K562 (cell line): ENCODE measurements around the gene TBC1D2. TPM values are rescaled to one million over a fixed set of nuclear protein-coding genes. Genes with fewer than 3 reads are reported as not detected.
A peak's percentile ranks its signal among the peaks of the same experiment; 100 is the strongest.

Source experiments
- CBX3 ChIP-seq, 2 experiments: IDR thresholded peaks; 1 replicate in 1 of 2; 2 replicates in 1 of 2; pipeline ENCODE4 v1.6.1; 2012; ENCODE audit warnings: inconsistent platforms in 2 of 2, low read length in 2 of 2, borderline replicate concordance in 1 of 2, control low read depth in 1 of 2
- CTBP1 ChIP-seq: fragments of 450-650 bp; IDR thresholded peaks from 2 replicates; pipeline ENCODE4 v1.6.1; 2016; ENCODE audit warnings: borderline replicate concordance
- DMBX1 ChIP-seq: fragments of 250-450 bp; sonication (Bioruptor Pico); IDR thresholded peaks from 2 replicates; pipeline ENCODE4 v1.8.0; 2022; ENCODE audit warnings: inconsistent platforms, mild to moderate bottlenecking, moderate library complexity, borderline replicate concordance
- ESRRB ChIP-seq: fragments of 250-450 bp; sonication (Bioruptor Pico); IDR thresholded peaks from 2 replicates; pipeline ENCODE4 v1.5.0; 2020; ENCODE audit warnings: mild to moderate bottlenecking, moderate library complexity, borderline replicate concordance
- NR4A1 ChIP-seq, 2 experiments: fragments of 250-450 bp in 1 of 2; fragments of 450-650 bp in 1 of 2; sonication (Bioruptor Pico) in 1 of 2; IDR thresholded peaks; 2 replicates each; pipeline versions ENCODE4 v1.4.0 to v1.6.1; 2016 to 2020; ENCODE audit warnings: mild to moderate bottlenecking in 2 of 2, missing compliant biosample characterization in 1 of 2, missing genetic modification characterization in 1 of 2, moderate library complexity in 1 of 2
- PCBP2 ChIP-seq: fragments of 200-400 bp; formaldehyde crosslinking; IDR thresholded peaks from 2 replicates; pipeline ENCODE4 v1.6.1; 2018; ENCODE audit warnings: low read length, low read depth, mild to moderate bottlenecking, moderate library complexity; ENCODE audit not compliant: poor library complexity, severe bottlenecking
- POLR2G ChIP-seq: fragments of 200-400 bp; formaldehyde crosslinking; IDR thresholded peaks from 2 replicates; pipeline ENCODE4 v1.6.1; 2017; ENCODE audit warnings: low read depth, mild to moderate bottlenecking, antibody characterized with exemption, low read length, moderate library complexity
- POLR3G ChIP-seq: IDR thresholded peaks from 2 replicates; pipeline ENCODE4 v1.6.1; 2011; ENCODE audit not compliant: insufficient read length, insufficient replicate concordance; ENCODE audit errors: extremely low read depth
- RBFOX2 ChIP-seq: fragments of 200-400 bp; formaldehyde crosslinking; IDR thresholded peaks from 2 replicates; pipeline ENCODE4 v1.6.1; 2017; ENCODE audit warnings: low read depth, mild to moderate bottlenecking, low read length, moderate library complexity
- RCOR1 ChIP-seq, 2 experiments: IDR thresholded peaks; 2 replicates each; pipeline ENCODE4 v1.6.1; 2012; ENCODE audit warnings: low read depth in 2 of 2, low read length in 2 of 2, borderline replicate concordance in 1 of 2, improper control_type of control experiment in 1 of 2
- TGIF2 ChIP-seq: sonication (generic); formaldehyde crosslinking; IDR thresholded peaks from 2 replicates; pipeline ENCODE4 v1.8.1; 2022; ENCODE audit warnings: mild to moderate bottlenecking, missing genetic modification reagents, moderate library complexity
- TRIM25 ChIP-seq: fragments of 450-650 bp; IDR thresholded peaks from 2 replicates; pipeline ENCODE4 v1.7.0; 2016; ENCODE audit warnings: borderline replicate concordance
- ZNF224 ChIP-seq: sonication (generic); formaldehyde crosslinking; IDR thresholded peaks from 2 replicates; pipeline ENCODE4 v1.8.0; 2022; ENCODE audit warnings: mild to moderate bottlenecking, missing genetic modification reagents
- ZNF586 ChIP-seq: fragments of 450-650 bp; formaldehyde crosslinking; conservative IDR thresholded peaks from 2 replicates; pipeline ENCODE4 v1.4.0; 2020; ENCODE audit warnings: mild to moderate bottlenecking, moderate library complexity
- polyA plus RNA-seq, 8 experiments: library from polyadenylated mRNA; depleted of rRNA in 4 of 8; stranded (reverse) in 5 of 8; unstranded in 3 of 8; fragments of >200 nt; fragmentation: Nextera tagmentation in 2 of 8; fragmentation: Illumina TruSeq in 1 of 8; extraction: Ambion mirVana in 2 of 8; extraction: Trizol in 1 of 8; gene quantifications; 2 replicates each; pipeline versions ENCODE4 v1.2.1 to v1.2.3, GENCODE V29; 2011 to 2014; ENCODE audit warnings: inconsistent platforms in 1 of 8, missing spikeins in 1 of 8
- total RNA-seq, 7 experiments: library from RNA; depleted of rRNA in 6 of 7; stranded (reverse); fragments of >200 nt in 6 of 7; fragmentation: Illumina TruSeq in 2 of 7; extraction: Trizol in 2 of 7; gene quantifications; 2 replicates each; pipeline versions ENCODE4 v1.2.1 to v1.2.3, GENCODE V29; 2011 to 2021; ENCODE audit warnings: low replicate concordance in 1 of 7
- TF ChIP-seq, protein P1 (sequence below), 3 experiments: fragments of 200-800 bp in 1 of 3; sonication (Bioruptor generic) in 1 of 3; sonication (generic) in 1 of 3; formaldehyde crosslinking in 1 of 3; IDR thresholded peaks; 2 replicates each; pipeline versions ENCODE4 v1.6.1 to v1.8.0; 2016 to 2022; ENCODE audit warnings: mild to moderate bottlenecking in 2 of 3, missing compliant biosample characterization in 2 of 3, missing genetic modification characterization in 2 of 3, missing genetic modification reagents in 1 of 3
- TF ChIP-seq, protein P2 (sequence below): fragments of 450-650 bp; IDR thresholded peaks from 2 replicates; pipeline ENCODE4 v1.6.1; 2014; ENCODE audit warnings: low read depth, mild to moderate bottlenecking, moderate library complexity, borderline replicate concordance
- TF ChIP-seq, protein P3 (sequence below): fragments of 450-650 bp; IDR thresholded peaks from 2 replicates; pipeline ENCODE4 v1.6.1; 2018; ENCODE audit warnings: mild to moderate bottlenecking, low read depth; ENCODE audit not compliant: partially characterized antibody
- TF ChIP-seq, protein P4 (sequence below): sonication (generic); formaldehyde crosslinking; IDR thresholded peaks from 2 replicates; pipeline ENCODE4 v1.8.0; 2022; ENCODE audit warnings: mild to moderate bottlenecking, missing genetic modification reagents

The TBC1D2 gene
- total and polyA plus RNA-seq, 9 of the 15 experiments (the other 6 are each of a cell fraction or from before 2014, with no cell fraction given), result 0.10 to 7.0 (median 2.5) TPM

GRCh38 chr9:98248737-98249474, 6.5 kb downstream of the TBC1D2 start (continued):
- TF ChIP-seq, protein P1, sequence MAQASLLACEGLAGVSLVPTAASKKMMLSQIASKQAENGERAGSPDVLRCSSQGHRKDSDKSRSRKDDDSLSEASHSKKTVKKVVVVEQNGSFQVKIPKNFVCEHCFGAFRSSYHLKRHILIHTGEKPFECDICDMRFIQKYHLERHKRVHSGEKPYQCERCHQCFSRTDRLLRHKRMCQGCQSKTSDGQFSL (CRISPR knock-in tag; IDR thresholded peaks at IDR 0.05), result no peak
- TF ChIP-seq, protein P1 (tag; IDR thresholded peaks at IDR 0.05), result no peak
- no peak for TF ChIP-seq TGIF2 (CRISPR knock-in tag)
- TF ChIP-seq POLR3G, result no peak
- no peak for TF ChIP-seq TRIM25
- TF ChIP-seq CBX3 (IDR thresholded peaks at IDR 0.05; ENCODE audit: borderline replicate concordance in 1 of 2, low read length in 2 of 2), result peak in 1 of 2 experiments; percentile 18; a peak in 1 of 3 replicates
- TF ChIP-seq POLR2G, result peak; percentile 61; the same call in 1 of the 2 replicates
- TF ChIP-seq, protein P2, sequence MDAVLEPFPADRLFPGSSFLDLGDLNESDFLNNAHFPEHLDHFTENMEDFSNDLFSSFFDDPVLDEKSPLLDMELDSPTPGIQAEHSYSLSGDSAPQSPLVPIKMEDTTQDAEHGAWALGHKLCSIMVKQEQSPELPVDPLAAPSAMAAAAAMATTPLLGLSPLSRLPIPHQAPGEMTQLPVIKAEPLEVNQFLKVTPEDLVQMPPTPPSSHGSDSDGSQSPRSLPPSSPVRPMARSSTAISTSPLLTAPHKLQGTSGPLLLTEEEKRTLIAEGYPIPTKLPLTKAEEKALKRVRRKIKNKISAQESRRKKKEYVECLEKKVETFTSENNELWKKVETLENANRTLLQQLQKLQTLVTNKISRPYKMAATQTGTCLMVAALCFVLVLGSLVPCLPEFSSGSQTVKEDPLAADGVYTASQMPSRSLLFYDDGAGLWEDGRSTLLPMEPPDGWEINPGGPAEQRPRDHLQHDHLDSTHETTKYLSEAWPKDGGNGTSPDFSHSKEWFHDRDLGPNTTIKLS, result peak; percentile 83; the same call in 1 of the 2 replicates
- TF ChIP-seq RCOR1 (IDR thresholded peaks at IDR 0.05; ENCODE audit: borderline replicate concordance in 1 of 2, low read depth in 2 of 2, low read length in 2 of 2), result 0 out of 4 replicates have a peak, but pooled peaks of 1 of the 2 experiments have one; percentile 52
- no peak for TF ChIP-seq ESRRB
- TF ChIP-seq, protein P3, sequence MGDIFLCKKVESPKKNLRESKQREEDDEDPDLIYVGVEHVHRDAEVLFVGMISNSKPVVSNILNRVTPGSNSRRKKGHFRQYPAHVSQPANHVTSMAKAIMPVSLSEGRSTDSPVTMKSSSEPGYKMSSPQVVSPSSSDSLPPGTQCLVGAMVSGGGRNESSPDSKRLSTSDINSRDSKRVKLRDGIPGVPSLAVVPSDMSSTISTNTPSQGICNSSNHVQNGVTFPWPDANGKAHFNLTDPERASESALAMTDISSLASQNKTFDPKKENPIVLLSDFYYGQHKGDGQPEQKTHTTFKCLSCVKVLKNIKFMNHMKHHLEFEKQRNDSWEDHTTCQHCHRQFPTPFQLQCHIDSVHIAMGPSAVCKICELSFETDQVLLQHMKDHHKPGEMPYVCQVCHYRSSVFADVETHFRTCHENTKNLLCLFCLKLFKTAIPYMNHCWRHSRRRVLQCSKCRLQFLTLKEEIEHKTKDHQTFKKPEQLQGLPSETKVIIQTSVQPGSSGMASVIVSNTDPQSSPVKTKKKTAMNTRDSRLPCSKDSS, result no peak
- TF ChIP-seq CTBP1, result no peak
- peak; percentile 53 for TF ChIP-seq RBFOX2
- peak; percentile 52 for TF ChIP-seq DMBX1
- TF ChIP-seq, protein P4, sequence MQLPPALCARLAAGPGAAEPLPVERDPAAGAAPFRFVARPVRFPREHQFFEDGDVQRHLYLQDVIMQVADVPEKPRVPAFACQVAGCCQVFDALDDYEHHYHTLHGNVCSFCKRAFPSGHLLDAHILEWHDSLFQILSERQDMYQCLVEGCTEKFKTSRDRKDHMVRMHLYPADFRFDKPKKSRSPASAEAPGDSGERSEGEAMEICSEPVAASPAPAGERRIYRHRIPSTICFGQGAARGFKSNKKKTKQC (CRISPR knock-in tag), result 0 out of 2 replicates have a peak, but pooled peaks have one; percentile 48
- TF ChIP-seq ZNF224 (CRISPR knock-in tag), result no peak
- TF ChIP-seq PCBP2, result no peak
- no peak for TF ChIP-seq ZNF586 (CRISPR knock-in tag)
- TF ChIP-seq NR4A1 (CRISPR knock-in tag; IDR thresholded peaks at IDR 0.05), result no peak
- TF ChIP-seq NR4A1 (tag; IDR thresholded peaks at IDR 0.05), result peak; percentile 26; the same call in 1 of the 2 replicates
